ENCODE results near the gene EXOC2. TPM values are rescaled to one million over a fixed set of nuclear protein-coding genes. Genes with fewer than 3 reads are reported as not detected.

EXOC2 gene
- total and polyA plus RNA-seq, 2 donors (not counting 1 experiment from before 2014, with no cell fraction given) = 12.2 to 45.0 TPM

GRCh38 chr6:613981-614380, 79.0 kb downstream of the EXOC2 start:
- Histone ChIP-seq H2AFZ (ENCODE audit: insufficient read depth, low read depth, low read length, poor library complexity, severe bottlenecking) (no peak overlapping the region), H3K79me2 (ENCODE audit: control insufficient read depth, insufficient read depth, low read length) (no peaks in the 10 kb centered on the region), H3K27ac (ENCODE audit: low read length in 2 of 2) (no peak overlapping the region), H3K4me3 (ENCODE audit: control extremely low read depth in 1 of 5, extremely low read depth in 1 of 5, insufficient read depth in 1 of 5, low read depth in 2 of 5, low read length in 4 of 5) (no peak overlapping the region), H4K20me1 (ENCODE audit: control insufficient read depth, insufficient read depth, low read length, poor library complexity, severe bottlenecking) (no peaks in the 10 kb centered on the region), H3K9ac (ENCODE audit: low read length) (no peak overlapping the region), H3K4me2 (replicated peaks; ENCODE audit: low read depth, low read length, poor library complexity, severe bottlenecking) (no peak overlapping the region), H3K4me1 (ENCODE audit: control insufficient read depth in 2 of 2, insufficient read depth in 2 of 2, low read length in 2 of 2) (peaks cover 4 to 8% of the 10 kb centered on the region in 2 donors), H3K27me3 (replicated peaks in 1 of 4; ENCODE audit: control extremely low read depth in 1 of 4, control insufficient read depth in 3 of 4, insufficient read depth in 4 of 4, low read length in 3 of 4) (no peaks in the 10 kb centered on the region), H3K36me3 (replicated peaks in 1 of 2; ENCODE audit: control extremely low read depth in 1 of 2, control insufficient read depth in 1 of 2, extremely low read depth in 1 of 2, insufficient read depth in 2 of 2, low read length in 1 of 2) (peaks cover 10 to 25% of the 10 kb centered on the region in 2 experiments), H3K9me3 (ENCODE audit: control extremely low read depth in 1 of 3, control insufficient read depth in 2 of 3, insufficient read depth in 1 of 3, low read length in 2 of 3) (no peaks in the 10 kb centered on the region)
- H3K9me3 Mint-ChIP-seq (ENCODE audit: insufficient read depth) = no peaks in the 10 kb centered on the region
- CTCF ChIA-PET = no interaction called here
- H3K4me3 Mint-ChIP-seq = no peak overlapping the region
- no peak for TF ChIP-seq CTCF (IDR thresholded peaks at IDR 0.05)
- no peak for TF ChIP-seq EZH2 (IDR thresholded peaks at IDR 0.05; ENCODE audit: borderline replicate concordance, insufficient read depth, low read depth, low read length, poor library complexity, severe bottlenecking)
- H3K4me1 Mint-ChIP-seq = peaks cover 10% of the 10 kb centered on the region
- DNase-seq (no peak), ATAC-seq (ENCODE audit: low read depth) (no peak)
- POLR2A ChIA-PET = no interaction called here
- H3K27me3 Mint-ChIP-seq = no peaks in the 10 kb centered on the region
- H3K27ac Mint-ChIP-seq = no peak overlapping the region
- intact Hi-C loops (cut with micrococcal nuclease) = no loop called here
- 89% methylated on average over 7 of the region's 7 CpGs for WGBS (ENCODE audit: insufficient coverage)

DNA sequence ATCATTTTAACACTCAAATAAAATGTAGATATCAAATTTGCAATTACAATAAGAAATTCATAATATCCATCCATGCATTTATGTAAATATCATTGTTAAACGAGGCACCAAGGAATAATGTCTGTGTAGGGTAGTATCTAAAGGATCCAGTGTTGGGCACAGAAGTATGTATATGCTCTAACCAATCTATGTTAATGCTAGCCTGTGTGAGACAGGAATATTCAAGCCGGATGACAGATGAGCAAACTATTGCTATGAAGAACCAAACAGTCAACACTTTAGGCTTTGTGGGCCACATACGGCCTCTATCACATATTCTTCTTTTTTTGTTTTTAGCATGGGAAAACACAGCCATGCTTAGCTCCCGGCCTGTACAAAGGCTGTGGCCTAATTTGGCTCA, 81.0 kb downstream of the EXOC2 start:
- TF ChIP-seq EZH2 (IDR thresholded peaks at IDR 0.05; ENCODE audit: borderline replicate concordance, insufficient read depth, low read depth, low read length, poor library complexity, severe bottlenecking) (no peak), CTCF (IDR thresholded peaks at IDR 0.05) (no peak)
- CTCF ChIA-PET = no interaction called here
- H3K9me3 ChIP-seq (ENCODE audit: control extremely low read depth in 1 of 3, control insufficient read depth in 2 of 3, insufficient read depth in 1 of 3, low read length in 2 of 3) = no peaks in the 10 kb centered on the region
- WGBS (ENCODE audit: insufficient coverage) = 0% methylated on average over 1 of the region's 4 CpGs
- intact Hi-C loops (cut with micrococcal nuclease) = no loop called here
- Mint-ChIP-seq H3K9me3 (ENCODE audit: insufficient read depth) (no peaks in the 10 kb centered on the region), H3K27me3 (no peaks in the 10 kb centered on the region), H3K4me1 (peaks cover 10% of the 10 kb centered on the region), H3K4me3 (no peak overlapping the region), H3K27ac (no peak overlapping the region)
- no peak for ATAC-seq (ENCODE audit: low read depth)
- H3K4me3 ChIP-seq (ENCODE audit: control extremely low read depth in 1 of 5, extremely low read depth in 1 of 5, insufficient read depth in 1 of 5, low read depth in 2 of 5, low read length in 4 of 5) = no peak overlapping the region
- no peak overlapping the region for H3K4me2 ChIP-seq (replicated peaks; ENCODE audit: low read depth, low read length, poor library complexity, severe bottlenecking)
- H3K36me3 ChIP-seq (replicated peaks in 1 of 2; ENCODE audit: control extremely low read depth in 1 of 2, control insufficient read depth in 1 of 2, extremely low read depth in 1 of 2, insufficient read depth in 2 of 2, low read length in 1 of 2) = peaks cover 13 to 15% of the 10 kb centered on the region in 2 experiments
- POLR2A ChIA-PET = no interaction called here
- no peak for DNase-seq
- H3K27ac ChIP-seq (ENCODE audit: low read length in 2 of 2) = no peak overlapping the region
- no peaks in the 10 kb centered on the region for H4K20me1 ChIP-seq (ENCODE audit: control insufficient read depth, insufficient read depth, low read length, poor library complexity, severe bottlenecking)
- no peak overlapping the region for H2AFZ ChIP-seq (ENCODE audit: insufficient read depth, low read depth, low read length, poor library complexity, severe bottlenecking)
- H3K79me2 ChIP-seq (ENCODE audit: control insufficient read depth, insufficient read depth, low read length) = no peaks in the 10 kb centered on the region
- H3K9ac ChIP-seq (ENCODE audit: low read length) = no peak overlapping the region
- H3K27me3 ChIP-seq (replicated peaks in 1 of 4; ENCODE audit: control extremely low read depth in 1 of 4, control insufficient read depth in 3 of 4, insufficient read depth in 4 of 4, low read length in 3 of 4) = no peaks in the 10 kb centered on the region
- H3K4me1 ChIP-seq (ENCODE audit: control insufficient read depth in 2 of 2, insufficient read depth in 2 of 2, low read length in 2 of 2) = peaks cover 4 to 8% of the 10 kb centered on the region in 2 donors

Data from B cell (primary cell).